Osteoblast (primary cell): ENCODE measurements around the gene SMARCE1. TPM values are rescaled to one million over a fixed set of nuclear protein-coding genes. Genes with fewer than 3 reads are reported as not detected.

Experiments used
- DNase-seq: peaks from one replicate; pipeline ENCODE4 v3.0.0; 2011; ENCODE audit warnings: low spot score, mixed read lengths; ENCODE audit not compliant: insufficient read length; ENCODE audit errors: missing footprints
- H2AFZ ChIP-seq: 2 replicates; pipeline ENCODE4 v1.6.0; 2011; ENCODE audit warnings: mild to moderate bottlenecking, low read length
- H3K27ac ChIP-seq: 2 replicates; pipeline ENCODE4 v1.5.1; 2011; ENCODE audit warnings: mild to moderate bottlenecking, low read depth, low read length, moderate library complexity
- H3K27me3 ChIP-seq: 2 replicates; pipeline ENCODE4 v1.6.0; 2012; ENCODE audit warnings: mild to moderate bottlenecking, control low read depth, inconsistent platforms, low read length, moderate library complexity; ENCODE audit not compliant: insufficient read depth
- H3K36me3 ChIP-seq: 2 replicates; pipeline ENCODE4 v1.5.1; 2011; ENCODE audit warnings: mild to moderate bottlenecking, low read length, control low read depth, moderate library complexity; ENCODE audit not compliant: insufficient read depth
- H3K4me1 ChIP-seq: 2 replicates; pipeline ENCODE4 v1.5.1; 2011; ENCODE audit warnings: mild to moderate bottlenecking, low read length, control low read depth, moderate library complexity; ENCODE audit not compliant: insufficient read depth
- H3K4me2 ChIP-seq: 2 replicates; pipeline ENCODE4 v1.6.0; 2011; ENCODE audit warnings: mild to moderate bottlenecking, low read length; ENCODE audit not compliant: insufficient read depth
- H3K4me3 ChIP-seq: fragments of 200-600 bp; sonication (generic); 3 replicates; pipeline ENCODE4 v1.5.1; 2012; ENCODE audit warnings: mild to moderate bottlenecking, low read length, inconsistent platforms; ENCODE audit not compliant: insufficient read depth
- H3K79me2 ChIP-seq: 2 replicates; pipeline ENCODE4 v1.6.0; 2012; ENCODE audit warnings: mild to moderate bottlenecking, low read length, control low read depth, inconsistent platforms; ENCODE audit not compliant: insufficient read depth
- H3K9me3 ChIP-seq: 2 replicates; pipeline ENCODE4 v1.5.1; 2011; ENCODE audit warnings: low read depth, low read length, control low read depth
- H4K20me1 ChIP-seq: 2 replicates; pipeline ENCODE4 v1.6.0; 2012; ENCODE audit warnings: mild to moderate bottlenecking, low read length, control low read depth; ENCODE audit not compliant: insufficient read depth
- total RNA-seq: library from RNA; depleted of rRNA; stranded (reverse); fragments of >200 nt; gene quantifications from 2 replicates; pipeline ENCODE4 v1.2.3, GENCODE V29; 2012
- TF ChIP-seq, protein P1 (sequence below): IDR thresholded peaks from 2 replicates; pipeline ENCODE4 v1.5.1; 2011; ENCODE audit warnings: mild to moderate bottlenecking, low read depth, low read length, moderate library complexity; ENCODE audit errors: extremely low read depth

SMARCE1 gene
- total RNA-seq, 1 donor: 101 TPM

DNA sequence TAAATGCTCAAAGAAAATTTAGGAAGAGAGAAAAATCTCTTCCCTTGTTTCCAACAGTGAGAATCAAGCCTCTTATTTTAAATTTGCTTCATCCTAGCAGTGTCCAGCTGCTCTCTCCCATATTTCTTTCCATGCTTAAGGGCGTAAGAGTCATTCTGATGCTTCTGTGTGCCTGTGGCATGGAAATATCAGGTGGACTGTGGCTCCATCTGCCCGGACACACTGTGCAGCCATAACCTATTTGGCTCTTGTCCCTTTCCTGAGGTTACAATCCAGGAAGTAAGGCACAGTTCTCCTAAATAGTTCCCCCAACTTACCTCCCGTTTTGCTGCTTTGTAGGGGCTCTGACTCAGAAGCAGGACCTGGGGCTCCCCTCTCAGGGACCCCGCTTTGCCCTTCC, 23.7 kb upstream of the SMARCE1 start:
- TF ChIP-seq, protein P1, sequence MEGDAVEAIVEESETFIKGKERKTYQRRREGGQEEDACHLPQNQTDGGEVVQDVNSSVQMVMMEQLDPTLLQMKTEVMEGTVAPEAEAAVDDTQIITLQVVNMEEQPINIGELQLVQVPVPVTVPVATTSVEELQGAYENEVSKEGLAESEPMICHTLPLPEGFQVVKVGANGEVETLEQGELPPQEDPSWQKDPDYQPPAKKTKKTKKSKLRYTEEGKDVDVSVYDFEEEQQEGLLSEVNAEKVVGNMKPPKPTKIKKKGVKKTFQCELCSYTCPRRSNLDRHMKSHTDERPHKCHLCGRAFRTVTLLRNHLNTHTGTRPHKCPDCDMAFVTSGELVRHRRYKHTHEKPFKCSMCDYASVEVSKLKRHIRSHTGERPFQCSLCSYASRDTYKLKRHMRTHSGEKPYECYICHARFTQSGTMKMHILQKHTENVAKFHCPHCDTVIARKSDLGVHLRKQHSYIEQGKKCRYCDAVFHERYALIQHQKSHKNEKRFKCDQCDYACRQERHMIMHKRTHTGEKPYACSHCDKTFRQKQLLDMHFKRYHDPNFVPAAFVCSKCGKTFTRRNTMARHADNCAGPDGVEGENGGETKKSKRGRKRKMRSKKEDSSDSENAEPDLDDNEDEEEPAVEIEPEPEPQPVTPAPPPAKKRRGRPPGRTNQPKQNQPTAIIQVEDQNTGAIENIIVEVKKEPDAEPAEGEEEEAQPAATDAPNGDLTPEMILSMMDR: no peak
- H3K27me3 ChIP-seq: peaks cover 54% of the 10 kb centered on the region

DNA sequence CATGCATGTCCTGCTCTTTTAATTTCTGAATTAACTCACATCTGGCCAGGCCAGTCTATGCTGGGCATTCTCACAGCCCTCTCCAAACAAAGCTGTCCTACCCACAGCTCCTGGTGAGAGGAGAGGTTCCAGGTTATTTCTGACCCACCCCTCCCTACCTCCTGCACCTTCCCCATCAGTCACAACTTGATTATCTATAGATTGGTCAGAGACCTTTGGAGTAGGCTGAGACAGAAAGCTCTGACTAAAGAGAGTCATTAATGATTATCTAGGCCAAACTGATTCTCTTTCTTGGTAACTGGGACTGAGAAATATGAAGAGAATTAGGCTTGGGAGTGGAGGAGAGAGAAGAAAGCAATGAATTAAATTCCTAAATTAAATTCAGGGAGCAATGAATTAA, 18.7 kb upstream of the SMARCE1 start:
- Histone ChIP-seq H3K36me3 (no peaks in the 10 kb centered on the region), H3K4me2 (no peak overlapping the region), H3K9me3 (no peaks in the 10 kb centered on the region), H3K27me3 (peaks cover 65% of the 10 kb centered on the region), H3K4me1 (no peaks in the 10 kb centered on the region), H3K79me2 (no peaks in the 10 kb centered on the region), H4K20me1 (no peaks in the 10 kb centered on the region), H3K4me3 (no peak overlapping the region), H3K27ac (no peak overlapping the region), H2AFZ (no peak overlapping the region)
- no peak for DNase-seq
- TF ChIP-seq, protein P1: no peak

More for the DNA sequence above, 23.7 kb upstream of the SMARCE1 start:
- H3K4me2 ChIP-seq: no peak overlapping the region
- no peaks in the 10 kb centered on the region for H3K9me3 ChIP-seq
- H2AFZ ChIP-seq: no peak overlapping the region
- H3K27ac ChIP-seq: no peak overlapping the region
- no peaks in the 10 kb centered on the region for H3K79me2 ChIP-seq
- no peak for DNase-seq
- H3K36me3 ChIP-seq: no peaks in the 10 kb centered on the region
- no peaks in the 10 kb centered on the region for H4K20me1 ChIP-seq
- H3K4me3 ChIP-seq: no peak overlapping the region
- H3K4me1 ChIP-seq: no peaks in the 10 kb centered on the region

DNA sequence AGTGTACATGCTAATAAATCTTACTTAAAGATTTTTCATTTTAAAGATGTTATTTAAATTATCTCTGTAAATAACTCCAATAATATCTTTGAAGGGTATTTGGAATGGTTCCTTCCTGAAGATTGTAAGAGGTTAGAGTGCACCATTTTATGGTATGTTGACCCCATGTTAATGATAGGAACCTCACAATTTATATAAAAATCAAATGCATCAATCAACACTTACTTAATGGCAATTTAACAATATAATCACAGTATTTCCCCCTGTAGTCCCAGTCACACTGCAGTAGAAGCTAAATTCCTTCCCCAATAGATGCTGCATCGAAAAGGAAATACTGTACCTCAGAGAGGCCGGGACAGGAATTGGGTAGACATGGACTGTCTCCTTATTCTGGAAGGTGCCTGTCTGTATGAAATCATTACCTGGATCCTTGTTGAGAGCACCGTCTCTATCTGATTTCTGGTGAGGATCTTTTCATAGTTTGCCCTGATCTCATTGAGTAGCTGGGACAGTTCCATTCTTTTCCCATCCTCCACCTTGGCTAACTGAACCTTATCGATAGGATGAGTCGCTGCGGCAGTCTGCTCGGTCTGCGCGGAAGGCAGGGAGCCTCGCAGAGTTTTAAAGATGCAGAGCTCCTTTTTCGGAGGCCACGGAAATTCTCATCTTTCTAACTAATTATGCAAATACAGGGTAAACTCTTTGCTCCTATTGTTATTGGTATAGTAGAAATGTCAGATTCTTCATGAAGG, 17.1 kb upstream of the SMARCE1 start, which contains the start of gene KRT222:
TSS of gene KRT222 (minus strand) at position 596 of the 752 bp plus-strand sequence. CDS start at position 518, 78 bp downstream.
- peak within 1 kb of the TSS; percentile 41 for H3K4me3 ChIP-seq
- peak within 1 kb of the TSS; percentile 21 for H2AFZ ChIP-seq
- H3K4me2 ChIP-seq: peak within 1 kb of the TSS; percentile 67
- no peaks in the 10 kb centered on the region for H3K79me2 ChIP-seq
- peaks cover 61% of the 10 kb centered on the region for H3K27me3 ChIP-seq
- H4K20me1 ChIP-seq: no peaks in the 10 kb centered on the region
- H3K27ac ChIP-seq: no peak within 1 kb of the TSS
- DNase-seq: no peak
- H3K4me1 ChIP-seq: no peaks in the 10 kb centered on the region
- H3K36me3 ChIP-seq: no peaks in the 10 kb centered on the region
- no peaks in the 10 kb centered on the region for H3K9me3 ChIP-seq
- TF ChIP-seq, protein P1: no peak

DNA sequence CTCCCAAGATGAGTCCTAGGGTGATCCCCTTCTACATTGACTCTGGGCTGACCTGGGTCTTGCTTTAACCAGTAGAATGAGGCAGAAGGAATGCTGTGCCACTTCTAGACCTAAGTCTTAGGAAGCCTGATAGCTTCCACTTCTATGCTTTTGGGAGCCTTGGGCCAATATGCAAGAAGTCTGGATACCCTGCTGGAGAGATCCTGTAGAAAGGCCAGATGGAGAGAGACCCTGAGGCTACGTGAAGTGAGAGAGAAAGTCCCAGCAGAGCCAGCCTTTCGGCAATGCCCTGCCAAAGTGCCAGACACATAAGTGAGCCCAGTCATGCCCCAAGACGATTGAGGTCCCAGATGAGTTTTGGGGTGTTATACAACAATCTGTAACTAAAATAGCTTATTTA, 15.6 kb upstream of the SMARCE1 start:
- no peak for DNase-seq
- no peaks in the 10 kb centered on the region for H3K4me1 ChIP-seq
- H3K4me2 ChIP-seq: no peak overlapping the region
- H2AFZ ChIP-seq: no peak overlapping the region
- no peaks in the 10 kb centered on the region for H3K36me3 ChIP-seq
- H3K27me3 ChIP-seq: peaks cover 57% of the 10 kb centered on the region
- H3K79me2 ChIP-seq: no peaks in the 10 kb centered on the region
- H3K27ac ChIP-seq: no peak overlapping the region
- TF ChIP-seq, protein P1: no peak
- H3K9me3 ChIP-seq: no peaks in the 10 kb centered on the region
- no peaks in the 10 kb centered on the region for H4K20me1 ChIP-seq
- no peak overlapping the region for H3K4me3 ChIP-seq
